Stimulated activated CD8-positive, alpha-beta memory T cell treated with anti-CD3 and anti-CD28 coated beads, Interleukin-7, amount 100 ng/mL, for 48 hours (primary cell): Measurements from ENCODE around the gene CYTL1.

Experiments used
- DNase-seq, 2 donors: peaks; one replicate each; pipeline ENCODE4 v3.0.0-alpha.2; 2020; ENCODE audit warnings: low read depth in 1 of 2; ENCODE audit errors: extremely low read depth in 1 of 2

CYTL1 gene

DNA sequence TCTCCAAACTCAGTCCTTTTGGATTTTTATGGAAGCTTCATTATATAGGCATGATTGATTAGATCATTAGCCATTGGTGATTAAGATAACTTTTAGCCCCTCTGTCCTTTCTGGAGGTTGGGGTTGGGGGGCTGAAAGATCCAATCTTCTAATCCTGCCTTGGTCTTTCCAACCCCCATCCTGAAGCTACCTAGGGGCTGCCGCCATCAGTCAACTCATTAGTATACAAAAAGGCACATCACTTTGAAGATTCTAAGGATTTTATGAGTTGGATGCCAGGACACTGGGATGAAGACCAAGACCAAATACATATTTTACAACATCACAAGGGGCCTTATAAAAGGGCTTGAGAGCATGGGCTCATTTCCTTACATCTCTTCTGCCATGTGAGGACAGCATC, 47.5 kb downstream of the CYTL1 start:
- no peak for DNase-seq

DNA sequence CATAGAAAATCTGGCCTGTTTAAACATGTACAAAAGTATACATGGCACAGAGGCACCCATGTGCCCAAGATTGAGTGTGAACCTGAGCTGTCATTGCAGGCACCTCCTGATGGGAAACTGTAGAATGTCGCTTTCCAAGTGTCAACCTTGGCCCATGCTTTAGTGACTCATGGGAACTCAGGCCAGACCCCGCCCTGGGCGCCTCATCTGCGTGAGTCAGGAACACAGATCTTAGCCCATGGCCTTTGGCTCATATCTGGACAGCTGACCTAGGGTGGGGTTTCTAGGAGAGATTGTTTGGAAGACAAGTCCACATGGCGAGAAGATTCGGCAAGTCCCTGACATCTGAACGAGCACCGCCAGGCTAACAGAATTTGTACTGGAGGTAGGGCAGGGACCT, 50.0 kb downstream of the CYTL1 start:
- no peak for DNase-seq

DNA sequence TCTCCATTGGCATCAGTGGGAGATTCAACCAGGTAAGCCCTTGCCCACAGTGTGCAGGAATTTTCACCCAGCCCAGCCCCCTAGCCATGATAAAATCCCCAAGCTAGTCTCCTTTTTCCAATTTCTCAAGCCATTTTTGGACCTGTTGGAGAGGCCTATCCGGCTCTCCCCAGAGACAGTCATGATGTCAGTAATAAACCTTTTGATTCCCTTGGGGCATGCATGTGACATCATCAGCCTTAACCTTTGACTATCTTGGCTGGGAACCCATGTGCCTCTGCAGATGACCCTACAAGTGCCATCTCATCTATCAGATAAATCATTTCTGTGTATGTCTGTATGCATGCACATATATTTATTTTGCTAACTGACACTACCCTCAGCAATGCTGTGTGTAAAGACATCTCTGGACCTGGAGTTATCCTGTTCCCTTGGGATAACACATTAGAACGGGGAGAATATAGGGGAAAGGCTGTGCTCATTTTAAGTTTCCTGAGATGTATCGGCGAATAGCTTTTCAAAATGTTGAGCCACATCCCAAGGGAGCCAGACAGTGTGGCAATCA, 51.0 kb downstream of the CYTL1 start:
- no peak for DNase-seq
